H9 (cell line): ENCODE results near the gene ZNF92. TPM values are rescaled to one million over a fixed set of nuclear protein-coding genes. Genes with fewer than 3 reads are reported as not detected.

Source experiments
- DNase-seq: peaks from one replicate; pipeline ENCODE4 v3.0.0-alpha.2; 2017
- H2AFZ ChIP-seq: one replicate; pipeline ENCODE4 v1.6.1; 2013; ENCODE audit warnings: mild to moderate bottlenecking, low read length, control low read depth, moderate library complexity
- H2AK5ac ChIP-seq: 2 replicates; pipeline ENCODE4 v1.6.1; 2013; ENCODE audit warnings: low read length, control low read depth, mixed read lengths; ENCODE audit not compliant: insufficient read length
- H2BK120ac ChIP-seq: one replicate; pipeline ENCODE4 v1.6.1; 2013; ENCODE audit warnings: low read depth, mild to moderate bottlenecking, low read length, control low read depth, inconsistent platforms; ENCODE audit not compliant: poor library complexity, severe bottlenecking
- H2BK12ac ChIP-seq: 2 replicates; pipeline ENCODE4 v1.6.1; 2013; ENCODE audit warnings: low read length, control low read depth, mixed read lengths, low read depth; ENCODE audit not compliant: insufficient read length
- H2BK15ac ChIP-seq: 2 replicates; pipeline ENCODE4 v1.6.1; 2013; ENCODE audit warnings: low read depth, low read length, control low read depth
- H2BK20ac ChIP-seq: one replicate; pipeline ENCODE4 v1.6.1; 2013; ENCODE audit warnings: low read depth, mild to moderate bottlenecking, low read length, control low read depth, inconsistent platforms; ENCODE audit not compliant: poor library complexity, severe bottlenecking
- H2BK5ac ChIP-seq: 2 replicates; pipeline ENCODE4 v1.6.1; 2013; ENCODE audit warnings: low read length, control low read depth, mixed read lengths; ENCODE audit not compliant: insufficient read length
- H3K14ac ChIP-seq: 2 replicates; pipeline ENCODE4 v1.6.1; 2013; ENCODE audit warnings: low read length, control low read depth; ENCODE audit not compliant: insufficient read depth
- H3K18ac ChIP-seq: 2 replicates; pipeline ENCODE4 v1.6.1; 2013; ENCODE audit warnings: low read depth, mild to moderate bottlenecking, mixed read lengths, low read length, control low read depth; ENCODE audit not compliant: insufficient read length
- H3K23ac ChIP-seq: 2 replicates; pipeline ENCODE4 v1.6.1; 2013; ENCODE audit warnings: low read length, control low read depth, mixed read lengths, low read depth; ENCODE audit not compliant: insufficient read length
- H3K23me2 ChIP-seq: 2 replicates; pipeline ENCODE4 v1.6.1; 2013; ENCODE audit warnings: low read depth, mild to moderate bottlenecking, mixed read lengths, low read length, control low read depth; ENCODE audit not compliant: insufficient read length, poor library complexity, severe bottlenecking
- H3K27ac ChIP-seq: 2 replicates; pipeline ENCODE4 v1.5.1; 2013; ENCODE audit warnings: low read length, control low read depth, mixed read lengths, low read depth; ENCODE audit not compliant: insufficient read length
- H3K27me3 ChIP-seq: 2 replicates; pipeline ENCODE4 v1.6.1; 2013; ENCODE audit warnings: low read length, control low read depth, inconsistent platforms; ENCODE audit not compliant: insufficient read depth
- H3K4ac ChIP-seq: 2 replicates; pipeline ENCODE4 v1.6.1; 2013; ENCODE audit warnings: low read depth, mild to moderate bottlenecking, control low read depth, inconsistent platforms, low read length, moderate library complexity
- H3K4me1 ChIP-seq: 2 replicates; pipeline ENCODE4 v1.6.1; 2013; ENCODE audit warnings: low read length, control low read depth, inconsistent platforms; ENCODE audit not compliant: insufficient read depth
- H3K4me2 ChIP-seq: 2 replicates; pipeline ENCODE4 v1.6.1; 2013; ENCODE audit warnings: low read length, control low read depth, mixed read lengths; ENCODE audit not compliant: insufficient read length, insufficient read depth
- H3K56ac ChIP-seq: 2 replicates; pipeline ENCODE4 v1.6.1; 2013; ENCODE audit warnings: low read depth, mild to moderate bottlenecking, mixed read lengths, low read length, control low read depth; ENCODE audit not compliant: insufficient read length
- H3K79me1 ChIP-seq: 2 replicates; pipeline ENCODE4 v1.6.1; 2013; ENCODE audit warnings: low read depth, mild to moderate bottlenecking, moderate library complexity, low read length, control low read depth, inconsistent platforms; ENCODE audit not compliant: insufficient read depth, poor library complexity, severe bottlenecking
- H3K79me2 ChIP-seq: 2 replicates; pipeline ENCODE4 v1.6.1; 2013; ENCODE audit warnings: low read length, control low read depth, inconsistent platforms; ENCODE audit not compliant: insufficient read depth
- H3K9ac ChIP-seq: 2 replicates; pipeline ENCODE4 v1.6.1; 2013; ENCODE audit warnings: low read length, control low read depth, mixed read lengths; ENCODE audit not compliant: insufficient read length; ENCODE audit errors: extremely low read depth
- H3K9me3 ChIP-seq: one replicate; pipeline ENCODE4 v1.6.1; 2013; ENCODE audit warnings: low read depth, low read length, inconsistent platforms; ENCODE audit not compliant: control insufficient read depth
- H3T11ph ChIP-seq: one replicate; pipeline ENCODE4 v1.6.1; 2013; ENCODE audit warnings: mild to moderate bottlenecking, low read length, control low read depth, inconsistent platforms
- H4K20me1 ChIP-seq: one replicate; pipeline ENCODE4 v1.6.1; 2013; ENCODE audit not compliant: control insufficient read depth, insufficient read length, insufficient read depth
- H4K5ac ChIP-seq: 2 replicates; pipeline ENCODE4 v1.6.1; 2013; ENCODE audit warnings: low read depth, mild to moderate bottlenecking, mixed read lengths, low read length, control low read depth; ENCODE audit not compliant: insufficient read length
- H4K8ac ChIP-seq: replicated peaks from 2 replicates; pipeline ENCODE4 v1.6.1; 2013; ENCODE audit warnings: low read length, control low read depth, mixed read lengths, low read depth; ENCODE audit not compliant: insufficient read length
- H4K91ac ChIP-seq: 2 replicates; pipeline ENCODE4 v1.6.1; 2013; ENCODE audit warnings: low read depth, mild to moderate bottlenecking, moderate library complexity, mixed read lengths, low read length, control low read depth; ENCODE audit not compliant: insufficient read length
- H3K27ac Mint-ChIP-seq, 3 experiments: 2 replicates in 2 of 3; 3 replicates in 1 of 3; pipeline ENCODE4 v1.8.0; 2020 to 2021; ENCODE audit warnings: mixed read lengths in 3 of 3, mild to moderate bottlenecking in 1 of 3, moderate library complexity in 1 of 3
- H3K27me3 Mint-ChIP-seq: 2 replicates; pipeline ENCODE4 v1.8.0; 2021; ENCODE audit warnings: low read depth, mild to moderate bottlenecking, moderate library complexity, mixed read lengths
- H3K36me3 Mint-ChIP-seq, 3 experiments: 2 replicates in 2 of 3; 3 replicates in 1 of 3; pipeline ENCODE4 v1.8.0; 2020 to 2021; ENCODE audit warnings: low read depth in 3 of 3, mixed read lengths in 3 of 3; ENCODE audit not compliant: insufficient read depth in 1 of 3
- H3K4me1 Mint-ChIP-seq, 2 experiments: 2 replicates each; pipeline ENCODE4 v1.8.0; 2020; ENCODE audit warnings: mixed read lengths in 2 of 2
- H3K4me3 Mint-ChIP-seq, 2 experiments: 2 replicates in 1 of 2; 3 replicates in 1 of 2; pipeline ENCODE4 v1.8.0; 2020 to 2021; ENCODE audit warnings: mild to moderate bottlenecking in 2 of 2, mixed read lengths in 2 of 2, moderate library complexity in 1 of 2
- H3K9me3 Mint-ChIP-seq, 2 experiments: 2 replicates in 1 of 2; 3 replicates in 1 of 2; pipeline ENCODE4 v1.8.0; 2020; ENCODE audit warnings: mild to moderate bottlenecking in 2 of 2, mixed read lengths in 2 of 2, moderate library complexity in 1 of 2
- WGBS: extraction: QIAGEN DNeasy Blood & Tissue Kit; methylation state at CpG from one replicate; pipeline ENCODE4 v1.1.7; 2013; ENCODE audit warnings: missing lambda C conversion rate, low lambda C conversion rate, mixed read lengths; ENCODE audit not compliant: insufficient read length; ENCODE audit errors: extremely low coverage; 5-methylcytosine and 5-hydroxymethylcytosine counted together
- total RNA-seq: library from RNA; stranded (reverse); gene quantifications from 2 replicates; pipeline ENCODE4 v1.2.1, GENCODE V29; 2021
- TF ChIP-seq, protein P1 (sequence below): fragments of 200-600 bp; sonication (generic); conservative IDR thresholded peaks from 3 replicates; pipeline ENCODE4 v1.8.0; 2021; ENCODE audit warnings: antibody characterized with exemption, mild to moderate bottlenecking

Gene ZNF92
- total RNA-seq, 1 experiment from 2014 or later, result 32.4 TPM

DNA sequence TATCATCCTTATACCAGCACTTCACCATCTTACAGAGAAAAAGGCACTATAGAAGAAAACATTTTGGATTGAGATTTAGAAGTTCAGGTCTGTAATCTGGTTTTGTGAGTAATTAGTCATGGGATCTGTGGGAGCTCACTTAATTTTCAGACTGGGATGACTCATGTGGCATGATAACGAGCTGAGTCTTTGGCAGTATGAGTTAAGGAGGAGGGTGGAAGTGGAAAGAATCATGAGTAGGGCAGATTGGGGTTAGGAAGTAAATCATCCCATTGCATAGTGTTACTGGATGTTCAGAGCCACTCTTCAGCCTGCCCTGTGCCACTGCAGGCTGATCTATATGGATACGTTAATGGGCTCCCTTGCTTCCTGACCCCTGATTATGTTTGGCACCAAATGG is 64.9 kb downstream of the ZNF92 start:
- no peaks in the 10 kb centered on the region for H4K20me1 ChIP-seq
- H3K9ac ChIP-seq, result no peak overlapping the region
- TF ChIP-seq, protein P1, sequence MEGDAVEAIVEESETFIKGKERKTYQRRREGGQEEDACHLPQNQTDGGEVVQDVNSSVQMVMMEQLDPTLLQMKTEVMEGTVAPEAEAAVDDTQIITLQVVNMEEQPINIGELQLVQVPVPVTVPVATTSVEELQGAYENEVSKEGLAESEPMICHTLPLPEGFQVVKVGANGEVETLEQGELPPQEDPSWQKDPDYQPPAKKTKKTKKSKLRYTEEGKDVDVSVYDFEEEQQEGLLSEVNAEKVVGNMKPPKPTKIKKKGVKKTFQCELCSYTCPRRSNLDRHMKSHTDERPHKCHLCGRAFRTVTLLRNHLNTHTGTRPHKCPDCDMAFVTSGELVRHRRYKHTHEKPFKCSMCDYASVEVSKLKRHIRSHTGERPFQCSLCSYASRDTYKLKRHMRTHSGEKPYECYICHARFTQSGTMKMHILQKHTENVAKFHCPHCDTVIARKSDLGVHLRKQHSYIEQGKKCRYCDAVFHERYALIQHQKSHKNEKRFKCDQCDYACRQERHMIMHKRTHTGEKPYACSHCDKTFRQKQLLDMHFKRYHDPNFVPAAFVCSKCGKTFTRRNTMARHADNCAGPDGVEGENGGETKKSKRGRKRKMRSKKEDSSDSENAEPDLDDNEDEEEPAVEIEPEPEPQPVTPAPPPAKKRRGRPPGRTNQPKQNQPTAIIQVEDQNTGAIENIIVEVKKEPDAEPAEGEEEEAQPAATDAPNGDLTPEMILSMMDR, result no peak
- H2BK5ac ChIP-seq, result no peak overlapping the region
- H3K23me2 ChIP-seq, result no peaks in the 10 kb centered on the region
- H3K79me2 ChIP-seq, result no peaks in the 10 kb centered on the region
- no peak overlapping the region for H3K27ac Mint-ChIP-seq
- no peaks in the 10 kb centered on the region for H3K9me3 ChIP-seq
- no peaks in the 10 kb centered on the region for H3K4me1 Mint-ChIP-seq
- no peaks in the 10 kb centered on the region for H3K27me3 ChIP-seq
- WGBS, result no CpG with 5 or more reads among the region's 2 CpGs
- H3K4me1 ChIP-seq, result no peaks in the 10 kb centered on the region
- H3K9me3 Mint-ChIP-seq, result peaks cover 2 to 21% of the 10 kb centered on the region in 2 experiments; a peak in 3 of 5 replicates
- DNase-seq, result no peak
- H4K8ac ChIP-seq, result no peak overlapping the region
- H3K4ac ChIP-seq, result no peak overlapping the region
- H3K18ac ChIP-seq, result no peak overlapping the region
- no peak overlapping the region for H4K5ac ChIP-seq
- no peak overlapping the region for H2BK15ac ChIP-seq
- no peak overlapping the region for H2BK12ac ChIP-seq
- H3K4me3 Mint-ChIP-seq, result no peak overlapping the region
- H3K36me3 Mint-ChIP-seq, result no peaks in the 10 kb centered on the region
- H2AK5ac ChIP-seq, result no peak overlapping the region
- H3K4me2 ChIP-seq, result no peak overlapping the region
- no peak overlapping the region for H3T11ph ChIP-seq
- H3K23ac ChIP-seq, result no peak overlapping the region
- H2AFZ ChIP-seq, result no peak overlapping the region
- H2BK120ac ChIP-seq, result no peak overlapping the region
- no peak overlapping the region for H3K27ac ChIP-seq
- H2BK20ac ChIP-seq, result no peak overlapping the region
- H3K79me1 ChIP-seq, result no peaks in the 10 kb centered on the region
- no peak overlapping the region for H3K56ac ChIP-seq
- no peak overlapping the region for H3K14ac ChIP-seq
- peaks cover 3% of the 10 kb centered on the region; the same call in 1 of the 2 replicates for H3K27me3 Mint-ChIP-seq
- no peak overlapping the region for H4K91ac ChIP-seq
